ENCODE results near the gene PEX7. TPM values are rescaled to one million over a fixed set of nuclear protein-coding genes. Genes with fewer than 3 reads are reported as not detected.

PEX7 gene
- total and polyA plus RNA-seq, 2 experiments from 2014 or later: 11.8 to 13.5 TPM

- Histone ChIP-seq H3K79me2 (replicated peaks; ENCODE audit: insufficient read depth) (no peaks in the 10 kb centered on the region), H3K4me1 (ENCODE audit: insufficient read depth) (no peaks in the 10 kb centered on the region), H2AFZ (no peak overlapping the region), H3K36me3 (ENCODE audit: insufficient read depth) (no peaks in the 10 kb centered on the region), H3K27ac (ENCODE audit: low read depth) (no peak overlapping the region), H3K4me3 (no peak overlapping the region), H3F3A (replicated peaks; ENCODE audit: low read depth) (no peaks in the 10 kb centered on the region), H3K4me2 (no peak overlapping the region), H3K27me3 (ENCODE audit: insufficient read depth) (no peaks in the 10 kb centered on the region), H4K20me1 (replicated peaks; ENCODE audit: insufficient read depth) (no peaks in the 10 kb centered on the region), H3K9me2 (ENCODE audit: insufficient read depth) (no peaks in the 10 kb centered on the region)
- no peak for TF ChIP-seq NANOG (IDR thresholded peaks at IDR 0.05; ENCODE audit: borderline replicate concordance)
- TF ChIP-seq POLR2AphosphoS5 (IDR thresholded peaks at IDR 0.05; ENCODE audit: low read depth): no peak
- TF ChIP-seq ZNF462 (CRISPR knock-in tag; IDR thresholded peaks at IDR 0.05): no peak
- TF ChIP-seq EZH2phosphoT487 (IDR thresholded peaks at IDR 0.05; ENCODE audit: unreplicated experiment): no peak
- DNase-seq (ENCODE audit: low spot score) (no peak), ATAC-seq (no peak)
- Mint-ChIP-seq H3K27ac (no peak overlapping the region), H3K4me3 (no peak overlapping the region), H3K36me3 (ENCODE audit: low read depth) (no peaks in the 10 kb centered on the region), H3K4me1 (no peaks in the 10 kb centered on the region), H3K27me3 (ENCODE audit: insufficient read depth, low read depth, poor library complexity) (peaks cover 6% of the 10 kb centered on the region), H3K9me3 (no peaks in the 10 kb centered on the region)
Observed at GRCh38 chr6:136803608-136804007, 18.8 kb upstream of the PEX7 start.

GRCh38 chr6:136809091-136809860, 13.1 kb upstream of the PEX7 start:
- Mint-ChIP-seq H3K9me3 (no peaks in the 10 kb centered on the region), H3K4me3 (no peak overlapping the region), H3K27ac (no peak overlapping the region), H3K27me3 (ENCODE audit: insufficient read depth, low read depth, poor library complexity) (no peaks in the 10 kb centered on the region), H3K36me3 (ENCODE audit: low read depth) (no peaks in the 10 kb centered on the region), H3K4me1 (peaks cover 2% of the 10 kb centered on the region; the same call in 1 of the 3 replicates)
- H4K20me1 ChIP-seq (replicated peaks; ENCODE audit: insufficient read depth): no peaks in the 10 kb centered on the region
- no peaks in the 10 kb centered on the region for H3K36me3 ChIP-seq (ENCODE audit: insufficient read depth)
- H3K4me3 ChIP-seq: no peak overlapping the region
- ATAC-seq (no peak), DNase-seq (ENCODE audit: low spot score) (no peak)
- no peaks in the 10 kb centered on the region for H3K9me2 ChIP-seq (ENCODE audit: insufficient read depth)
- no peaks in the 10 kb centered on the region for H3K27me3 ChIP-seq (ENCODE audit: insufficient read depth)
- no peak overlapping the region for H3K4me2 ChIP-seq
- peaks cover 4% of the 10 kb centered on the region; the same call in 1 of the 2 replicates for H3K4me1 ChIP-seq (ENCODE audit: insufficient read depth)
- peak overlapping the region; percentile 38; the same call in 1 of the 2 replicates for H2AFZ ChIP-seq
- H3K27ac ChIP-seq (ENCODE audit: low read depth): no peak overlapping the region
- no peaks in the 10 kb centered on the region for H3F3A ChIP-seq (replicated peaks; ENCODE audit: low read depth)
- H3K79me2 ChIP-seq (replicated peaks; ENCODE audit: insufficient read depth): no peaks in the 10 kb centered on the region
- TF ChIP-seq POLR2AphosphoS5 (IDR thresholded peaks at IDR 0.05; ENCODE audit: low read depth) (no peak), CTCF (conservative IDR thresholded peaks at IDR 0.05; ENCODE audit: low read depth in 2 of 2) (no peak), REST (IDR thresholded peaks at IDR 0.05; ENCODE audit: unreplicated experiment) (no peak), ZNF114 (CRISPR knock-in tag; IDR thresholded peaks at IDR 0.05) (no peak), ETS1 (IDR thresholded peaks at IDR 0.05) (no peak)
